NOMO-1 treated with DMSO at 0.1 percent for 48 hours (cell line): ENCODE measurements around the gene PFN2.
"Not testable (repeated sequence)": the region's sequence is repeated elsewhere in the genome, so short reads cannot be mapped to it uniquely, and the experiment has no call there.

Source experiments
- DNase-seq: peaks from one replicate; lab custom pipeline; 2025; ENCODE audit not compliant: unreplicated experiment; lab: John Stamatoyannopoulos, UW

PFN2 gene

GRCh38 chr3:149970716-149971402, at the start of gene PFN2:
Gene PFN2, minus strand, starts transcription at chr3:149970895. Its CDS starts 39 bp downstream, at chr3:149970856.
- no peak for DNase-seq

GRCh38 chr3:150015901-150016300, 45.2 kb upstream of the PFN2 start:
- DNase-seq = no peak

- no peak for DNase-seq
Observed at GRCh38 chr3:150014782-150015181, 44.1 kb upstream of the PFN2 start.

- no peak for DNase-seq
Observed at GRCh38 chr3:150013801-150014200, 43.1 kb upstream of the PFN2 start.

- no peak for DNase-seq
Observed at GRCh38 chr3:150006794-150007193, 36.1 kb upstream of the PFN2 start.

- DNase-seq = no peak
Observed at GRCh38 chr3:150005243-150006112, 34.8 kb upstream of the PFN2 start.

GRCh38 chr3:150000641-150001040, 29.9 kb upstream of the PFN2 start:
- no peak for DNase-seq

GRCh38 chr3:149999421-149999820, 28.7 kb upstream of the PFN2 start:
- DNase-seq = no peak

- DNase-seq = no peak
Observed at GRCh38 chr3:149998946-149999345, 28.3 kb upstream of the PFN2 start.

- no peak for DNase-seq
Observed at GRCh38 chr3:149992416-149993058, 21.8 kb upstream of the PFN2 start.

GRCh38 chr3:149990423-149990948, 19.8 kb upstream of the PFN2 start:
- DNase-seq = no peak

- DNase-seq = no peak
Observed at GRCh38 chr3:149989307-149989706, 18.6 kb upstream of the PFN2 start.

GRCh38 chr3:149983628-149984027, 12.9 kb upstream of the PFN2 start:
- no peak for DNase-seq

GRCh38 chr3:149983053-149983452, 12.4 kb upstream of the PFN2 start:
- DNase-seq = not testable (repeated sequence)

GRCh38 chr3:149981979-149982378, 11.3 kb upstream of the PFN2 start:
- not testable (repeated sequence) for DNase-seq

GRCh38 chr3:149977386-149977785, 6.7 kb upstream of the PFN2 start:
- no peak for DNase-seq

- DNase-seq = no peak
Observed at GRCh38 chr3:149975919-149976318, 5.2 kb upstream of the PFN2 start.

- no peak for DNase-seq
Observed at GRCh38 chr3:149971403-149972075, 844 bp upstream of the PFN2 start.

- peak; percentile 37 for DNase-seq
Observed at GRCh38 chr3:149969940-149970715, 567 bp downstream of the PFN2 start.
